IPS-18a (cell line): ENCODE measurements around the gene BLNK.

ENCODE experiments used
- H3K27ac ChIP-seq: one replicate; pipeline ENCODE4 v1.5.1; 2013; ENCODE audit warnings: low read length
- H3K27me3 ChIP-seq: one replicate; pipeline ENCODE4 v1.6.1; 2013; ENCODE audit warnings: mild to moderate bottlenecking, low read length; ENCODE audit not compliant: control insufficient read depth, insufficient read depth
- H3K36me3 ChIP-seq: one replicate; pipeline ENCODE4 v1.6.1; 2013; ENCODE audit warnings: low read depth, low read length; ENCODE audit not compliant: control insufficient read depth
- H3K4me1 ChIP-seq: one replicate; pipeline ENCODE4 v1.6.1; 2013; ENCODE audit warnings: low read depth, low read length; ENCODE audit not compliant: control insufficient read depth
- H3K4me3 ChIP-seq: one replicate; pipeline ENCODE4 v1.5.1; 2013; ENCODE audit warnings: low read length
- H3K9ac ChIP-seq: one replicate; pipeline ENCODE4 v1.6.1; 2013; ENCODE audit warnings: mild to moderate bottlenecking, low read length, moderate library complexity
- H3K9me3 ChIP-seq: one replicate; pipeline ENCODE4 v1.6.1; 2013; ENCODE audit warnings: low read depth, low read length; ENCODE audit not compliant: control insufficient read depth

Gene BLNK

DNA sequence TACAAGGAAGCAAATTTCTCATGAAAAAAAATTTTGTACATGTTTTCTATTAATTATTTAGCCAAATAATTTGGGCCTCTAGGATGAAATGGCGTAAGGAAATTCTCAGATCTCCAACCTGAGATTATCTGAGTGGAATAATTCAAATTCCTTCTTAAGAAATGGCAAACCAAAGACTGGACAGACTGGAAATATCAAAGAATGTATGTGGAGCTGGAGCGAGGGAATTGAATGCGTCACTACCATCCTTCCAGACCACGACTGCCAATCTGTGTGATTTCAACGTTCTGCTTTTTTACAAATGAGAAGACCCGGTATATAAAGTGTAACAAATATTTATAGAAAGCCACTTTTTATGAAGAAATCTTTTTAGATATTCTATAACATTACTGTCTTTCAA lies 12.4 kb upstream of the BLNK start:
- no peak overlapping the region for H3K4me3 ChIP-seq
- H3K27ac ChIP-seq, result no peak overlapping the region
- H3K36me3 ChIP-seq, result no peaks in the 10 kb centered on the region
- H3K27me3 ChIP-seq, result no peaks in the 10 kb centered on the region
- H3K9me3 ChIP-seq, result no peaks in the 10 kb centered on the region
- no peak overlapping the region for H3K9ac ChIP-seq
- peaks cover 9% of the 10 kb centered on the region for H3K4me1 ChIP-seq

DNA sequence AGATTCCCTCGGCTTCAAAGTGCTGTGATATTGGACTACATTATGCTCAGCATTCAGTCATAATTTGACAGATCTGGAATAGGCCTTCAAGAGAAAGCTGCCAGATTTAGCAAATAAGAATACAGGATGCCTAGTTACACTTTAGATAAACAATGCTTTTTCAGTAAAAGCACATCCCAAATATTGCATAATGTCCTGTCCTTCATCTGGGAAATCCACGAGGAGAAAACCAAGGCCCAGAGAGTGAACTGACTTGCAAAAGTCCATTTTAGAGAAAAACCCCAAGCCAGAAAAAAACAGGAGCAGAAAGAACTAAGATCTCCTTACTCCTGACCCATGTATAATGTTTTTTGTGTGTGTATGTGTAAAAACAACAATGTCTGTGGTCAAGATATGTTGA lies 12.0 kb upstream of the BLNK start:
- Histone ChIP-seq H3K9ac (no peak overlapping the region), H3K4me1 (peaks cover 8% of the 10 kb centered on the region), H3K9me3 (no peaks in the 10 kb centered on the region), H3K27ac (no peak overlapping the region), H3K36me3 (no peaks in the 10 kb centered on the region), H3K4me3 (no peak overlapping the region), H3K27me3 (no peaks in the 10 kb centered on the region)

DNA sequence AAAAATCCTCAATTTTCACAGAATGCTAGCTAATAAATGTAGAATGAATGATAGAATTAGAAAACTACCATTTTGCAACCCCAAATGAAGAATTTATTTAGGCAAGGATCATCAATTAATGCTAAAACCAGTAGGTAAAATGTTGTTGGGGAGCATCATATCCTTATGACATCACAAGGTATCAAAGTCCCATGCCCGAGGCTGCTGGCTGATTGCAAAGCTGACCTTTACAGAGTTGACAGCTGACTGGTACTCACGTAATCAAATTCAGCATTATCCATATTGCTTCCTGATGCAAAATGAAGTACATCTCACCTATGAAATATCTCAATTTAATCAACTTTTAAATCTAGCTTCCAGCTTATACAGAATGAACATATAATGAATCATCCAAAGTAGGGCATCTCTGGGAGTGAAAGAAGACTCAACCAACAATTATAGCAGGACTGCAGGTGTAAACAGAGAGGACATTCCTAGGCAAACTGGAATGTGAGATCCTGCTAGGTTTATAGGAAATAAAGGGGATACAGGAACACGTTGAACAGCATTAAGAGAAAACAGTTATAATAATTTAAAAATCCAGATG lies 10.2 kb upstream of the BLNK start:
- H3K9ac ChIP-seq, result no peak overlapping the region
- no peaks in the 10 kb centered on the region for H3K9me3 ChIP-seq
- H3K36me3 ChIP-seq, result no peaks in the 10 kb centered on the region
- H3K27ac ChIP-seq, result no peak overlapping the region
- H3K4me1 ChIP-seq, result peaks cover 5% of the 10 kb centered on the region
- no peaks in the 10 kb centered on the region for H3K27me3 ChIP-seq
- H3K4me3 ChIP-seq, result no peak overlapping the region

DNA sequence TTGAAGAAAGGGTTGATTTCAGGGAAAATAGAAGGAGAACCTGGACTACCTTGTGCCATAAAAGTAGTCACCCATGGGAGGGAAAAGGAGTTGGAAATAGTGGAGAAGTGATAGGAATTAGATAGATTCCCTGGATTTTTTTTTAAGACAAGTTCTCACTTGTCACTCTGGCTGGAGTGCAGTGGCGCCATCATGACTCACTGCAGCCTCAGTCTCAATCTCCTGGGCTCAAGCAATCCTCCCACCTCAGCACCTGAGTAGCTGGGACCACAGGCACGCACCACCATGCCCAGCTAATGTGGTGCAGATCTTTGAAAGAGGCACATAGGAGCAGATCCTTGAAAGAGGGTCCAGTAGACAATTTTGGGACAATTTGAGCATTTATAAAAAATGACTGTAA lies 9.5 kb upstream of the BLNK start:
- H3K27me3 ChIP-seq, result no peaks in the 10 kb centered on the region
- H3K9ac ChIP-seq, result no peak overlapping the region
- H3K4me3 ChIP-seq, result no peak overlapping the region
- no peaks in the 10 kb centered on the region for H3K9me3 ChIP-seq
- H3K27ac ChIP-seq, result no peak overlapping the region
- H3K36me3 ChIP-seq, result no peaks in the 10 kb centered on the region
- H3K4me1 ChIP-seq, result peaks cover 5% of the 10 kb centered on the region

DNA sequence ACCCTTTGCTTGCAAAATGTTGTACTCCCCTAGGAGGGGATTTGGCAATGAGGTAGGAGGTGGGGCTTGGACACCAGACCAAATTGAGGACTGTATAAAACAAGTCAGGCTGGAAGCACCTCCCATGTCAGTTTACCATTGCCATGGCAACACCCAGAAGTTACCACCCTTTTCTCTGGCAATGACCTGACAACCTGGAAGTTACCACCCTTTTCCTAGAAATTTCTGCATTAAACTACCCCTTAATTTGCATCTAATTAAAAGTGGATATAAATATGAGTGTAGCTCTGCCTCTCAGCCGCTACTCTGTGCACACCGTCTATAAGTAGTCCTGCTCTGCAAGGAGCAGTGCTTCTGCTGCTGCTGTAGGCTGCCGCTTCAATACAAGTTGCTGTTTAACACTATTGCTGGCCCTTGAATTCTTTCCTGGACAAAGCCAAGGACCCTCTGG lies 7.8 kb upstream of the BLNK start:
- Histone ChIP-seq H3K36me3 (no peaks in the 10 kb centered on the region), H3K4me3 (no peak overlapping the region), H3K9ac (no peak overlapping the region), H3K27ac (no peak overlapping the region), H3K27me3 (no peaks in the 10 kb centered on the region), H3K4me1 (no peaks in the 10 kb centered on the region), H3K9me3 (no peaks in the 10 kb centered on the region)

DNA sequence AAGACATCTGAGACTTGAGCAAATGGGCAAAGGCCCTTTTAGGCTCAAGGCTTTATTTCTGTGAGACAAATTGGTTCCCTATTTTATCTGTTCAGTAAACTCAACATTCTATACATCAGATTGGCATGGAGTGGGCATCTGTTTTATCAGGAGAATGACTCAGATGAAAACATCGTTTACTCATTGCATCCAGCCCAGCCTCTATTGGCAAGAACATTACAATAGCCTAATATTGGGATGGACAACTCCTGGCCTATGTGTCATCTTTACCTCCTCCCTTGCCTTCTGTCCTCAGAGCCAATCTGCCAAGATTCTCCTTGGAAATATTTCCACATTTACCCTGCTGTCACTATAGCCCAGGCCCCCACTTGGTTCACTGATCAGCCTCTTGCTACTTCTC lies 5.5 kb upstream of the BLNK start:
- Histone ChIP-seq H3K27ac (no peak overlapping the region), H3K36me3 (no peaks in the 10 kb centered on the region), H3K4me1 (no peaks in the 10 kb centered on the region), H3K9ac (no peak overlapping the region), H3K9me3 (no peaks in the 10 kb centered on the region), H3K4me3 (no peak overlapping the region), H3K27me3 (no peaks in the 10 kb centered on the region)

DNA sequence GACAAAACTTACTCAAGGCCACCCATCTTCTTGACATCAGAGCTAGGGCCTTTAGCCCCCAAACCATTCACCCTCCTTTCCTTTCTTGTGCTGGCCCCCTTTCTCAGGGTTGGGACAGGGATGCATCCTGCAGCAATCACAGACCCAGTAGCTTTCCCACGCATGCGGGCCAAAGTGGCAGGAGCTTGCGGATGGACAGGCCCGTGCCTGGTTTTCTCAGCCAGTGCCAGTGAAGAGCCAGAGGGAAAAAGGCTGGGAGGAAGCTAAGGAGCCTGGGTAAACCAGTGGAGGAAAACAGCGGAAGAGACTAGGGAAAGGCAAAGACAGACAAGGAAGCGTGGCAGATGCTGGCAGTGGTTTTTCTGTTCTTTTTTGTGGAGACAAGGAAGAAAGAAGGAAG lies 5.1 kb upstream of the BLNK start:
- Histone ChIP-seq H3K4me1 (no peaks in the 10 kb centered on the region), H3K4me3 (no peak overlapping the region), H3K27me3 (no peaks in the 10 kb centered on the region), H3K9me3 (no peaks in the 10 kb centered on the region), H3K36me3 (no peaks in the 10 kb centered on the region), H3K9ac (no peak overlapping the region), H3K27ac (no peak overlapping the region)

DNA sequence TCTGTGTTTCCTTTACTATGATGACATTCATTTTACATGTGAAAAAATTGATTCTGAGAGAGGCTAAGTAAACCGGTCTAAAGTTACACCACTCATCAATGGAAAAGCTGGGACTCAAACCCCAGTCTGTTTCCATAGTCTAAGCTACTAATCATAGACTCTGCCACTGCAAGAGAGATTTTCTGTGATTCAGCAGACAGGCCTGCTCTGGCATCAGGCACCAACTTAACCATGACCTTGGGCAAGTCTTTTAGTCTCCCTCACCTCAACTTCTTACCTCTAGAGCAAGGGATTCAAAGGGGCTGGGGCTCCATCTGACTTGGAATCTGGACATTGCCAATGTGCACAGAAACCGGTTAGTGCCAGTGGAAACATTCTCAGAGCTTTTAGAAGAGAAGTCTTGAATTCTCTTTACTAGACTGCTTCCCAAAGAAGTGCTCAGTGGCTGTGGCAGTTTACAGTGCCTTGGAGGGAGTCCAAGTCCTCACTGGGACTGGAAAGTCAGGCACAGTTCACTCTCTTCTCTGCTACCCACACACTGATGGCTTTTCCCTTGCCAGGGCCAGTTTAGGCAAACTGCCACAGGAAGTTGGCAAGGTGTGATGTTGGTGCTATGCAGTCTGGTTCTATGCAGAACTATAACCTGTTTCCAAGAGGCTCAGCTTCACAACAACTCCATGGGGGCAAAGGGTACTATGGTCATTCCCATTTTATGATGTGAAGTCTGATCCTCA lies 4.5 kb upstream of the BLNK start:
- Histone ChIP-seq H3K36me3 (no peaks in the 10 kb centered on the region), H3K9ac (no peak overlapping the region), H3K27me3 (no peaks in the 10 kb centered on the region), H3K4me3 (no peak overlapping the region), H3K4me1 (no peaks in the 10 kb centered on the region), H3K27ac (no peak overlapping the region), H3K9me3 (no peaks in the 10 kb centered on the region)

DNA sequence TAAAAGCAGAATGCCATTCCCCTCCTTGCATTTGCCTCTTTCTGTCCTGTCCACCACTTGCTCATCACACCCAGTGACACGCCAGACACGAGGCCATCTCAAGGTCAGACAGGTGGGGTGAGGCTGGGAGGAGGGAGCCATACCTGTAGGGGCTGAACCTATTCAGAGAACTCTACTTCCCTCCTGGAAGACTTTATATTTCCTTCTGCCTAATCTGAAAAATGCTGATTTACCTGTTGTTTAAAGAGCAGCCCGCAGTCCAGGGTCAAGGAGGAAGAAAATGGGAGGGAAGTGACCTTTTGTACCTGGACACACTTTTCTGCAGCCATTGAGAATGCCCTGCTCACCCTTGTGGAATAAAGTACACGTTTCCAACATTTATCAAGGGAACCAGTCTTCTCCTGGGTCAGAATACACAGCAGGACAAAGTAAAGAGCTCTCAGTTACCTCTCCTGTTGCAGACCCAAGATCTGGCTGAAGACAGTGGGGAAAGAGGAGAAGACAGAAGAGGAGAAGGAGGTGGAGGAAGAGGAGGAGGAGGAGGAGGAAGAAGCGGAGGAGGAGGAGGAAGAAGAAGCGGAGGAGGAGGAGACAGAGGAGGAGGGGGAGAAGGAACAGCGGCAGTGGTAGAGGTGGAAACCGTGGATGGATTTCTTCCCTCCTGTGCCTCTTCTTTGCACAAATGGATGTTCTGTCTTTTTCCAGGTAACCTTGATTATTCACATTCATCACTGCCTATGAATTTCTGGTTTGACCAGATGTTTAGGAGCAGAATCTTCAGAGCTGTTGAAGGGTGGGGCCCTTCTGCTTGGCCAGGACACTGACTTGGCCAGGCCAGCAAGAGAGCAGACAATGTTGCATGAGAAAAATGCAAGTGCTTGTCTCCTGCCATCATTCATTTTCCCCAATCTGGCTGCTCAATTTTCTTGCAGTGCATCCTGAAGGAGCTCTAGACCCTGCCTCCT lies 1.2 kb upstream of the BLNK start:
- Histone ChIP-seq H3K4me1 (no peaks in the 10 kb centered on the region), H3K9me3 (no peaks in the 10 kb centered on the region), H3K9ac (no peak overlapping the region), H3K4me3 (no peak overlapping the region), H3K27me3 (no peaks in the 10 kb centered on the region), H3K36me3 (no peaks in the 10 kb centered on the region), H3K27ac (no peak overlapping the region)

DNA sequence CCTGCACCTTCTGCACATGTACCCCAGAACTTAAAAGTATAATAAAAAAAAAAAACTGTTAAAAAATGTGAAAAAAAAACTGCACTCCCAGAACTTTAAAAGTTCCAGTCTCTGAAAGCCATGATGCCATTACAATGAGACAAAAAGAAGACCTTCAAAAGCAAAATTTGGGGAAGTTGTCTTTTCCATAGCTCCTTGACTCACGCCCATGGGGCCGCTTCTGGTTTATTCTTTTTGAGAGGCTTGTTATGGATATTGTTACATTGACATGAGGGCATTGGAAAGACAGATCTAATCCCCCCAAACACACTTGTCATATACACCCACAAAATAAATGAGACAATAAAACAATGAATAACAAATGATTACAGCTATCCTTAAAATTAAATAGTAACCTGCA lies 798 bp downstream of the BLNK start:
- Histone ChIP-seq H3K27ac (no peak overlapping the region), H3K27me3 (no peaks in the 10 kb centered on the region), H3K36me3 (no peaks in the 10 kb centered on the region), H3K4me1 (no peaks in the 10 kb centered on the region), H3K4me3 (no peak overlapping the region), H3K9me3 (no peaks in the 10 kb centered on the region), H3K9ac (no peak overlapping the region)

DNA sequence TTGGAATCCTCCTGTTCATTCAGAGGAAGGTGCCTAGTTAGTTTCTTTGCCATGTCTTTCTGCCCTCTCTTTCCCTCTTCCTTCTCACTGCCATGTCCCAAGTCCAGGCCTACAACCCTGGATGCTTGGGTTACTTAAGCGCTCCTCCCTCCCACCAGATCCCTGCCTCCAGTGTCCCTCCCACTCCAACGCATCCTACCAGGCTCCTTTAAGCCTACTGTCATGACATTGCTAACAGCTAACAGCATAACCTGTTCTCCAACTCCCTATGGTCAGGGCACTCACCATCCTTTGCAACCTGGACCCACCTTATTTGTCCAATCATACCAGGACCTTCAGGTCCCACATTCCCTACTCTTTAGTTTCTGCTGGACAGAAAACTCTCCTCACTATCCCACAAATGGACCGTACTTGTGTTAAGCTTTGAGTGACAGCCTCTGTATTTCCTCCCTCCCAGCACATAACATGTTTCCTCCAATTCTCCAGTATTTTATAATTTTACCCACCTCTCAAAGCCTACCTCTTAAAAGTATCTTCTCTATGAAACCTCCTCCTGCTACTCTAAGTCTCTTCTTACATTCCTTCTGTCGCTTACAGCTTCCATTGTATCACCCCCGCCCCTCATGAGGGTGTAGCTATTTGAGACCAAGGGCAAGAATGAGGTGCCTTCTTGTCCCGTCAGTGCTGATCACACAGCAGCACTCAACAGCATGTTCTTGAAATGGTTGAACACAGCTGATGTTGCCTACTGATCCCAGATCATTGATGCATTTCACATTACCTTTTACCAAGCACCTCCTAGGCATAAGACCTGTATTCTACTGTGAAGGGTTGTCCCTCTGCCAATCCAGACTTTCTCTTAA lies 1.7 kb downstream of the BLNK start:
- H3K4me3 ChIP-seq, result no peak overlapping the region
- no peak overlapping the region for H3K9ac ChIP-seq
- H3K36me3 ChIP-seq, result no peaks in the 10 kb centered on the region
- H3K27me3 ChIP-seq, result no peaks in the 10 kb centered on the region
- no peak overlapping the region for H3K27ac ChIP-seq
- no peaks in the 10 kb centered on the region for H3K9me3 ChIP-seq
- H3K4me1 ChIP-seq, result no peaks in the 10 kb centered on the region
